HG03175 (cell line): ENCODE measurements around the gene MYO1C.
"Not testable (repeated sequence)": the region's sequence is repeated elsewhere in the genome, so short reads cannot be mapped to it uniquely, and the experiment has no call there.

Source experiments
- ATAC-seq: cut with Tn5 transposase; IDR thresholded peaks from one replicate; pipeline ENCODE4 v1.9.1; 2021; ENCODE audit warnings: mild to moderate bottlenecking, moderate library complexity; ENCODE audit not compliant: unreplicated experiment

Gene MYO1C

GRCh38 chr17:1438593-1439083 is 53.8 kb downstream of the MYO1C start:
- no peak for ATAC-seq

GRCh38 chr17:1435326-1435725 is 57.2 kb downstream of the MYO1C start:
- ATAC-seq: no peak

- no peak for ATAC-seq
These were observed 58.3 kb downstream of the MYO1C start for GRCh38 chr17:1434150-1434549.

- ATAC-seq: no peak
These were observed 60.8 kb downstream of the MYO1C start for GRCh38 chr17:1431631-1432104.

- ATAC-seq: no peak
These were observed 68.9 kb downstream of the MYO1C start for GRCh38 chr17:1423456-1424135.

GRCh38 chr17:1422885-1423284 is 69.6 kb downstream of the MYO1C start:
- ATAC-seq: no peak

GRCh38 chr17:1421470-1421869 is 71.0 kb downstream of the MYO1C start:
- ATAC-seq: no peak

GRCh38 chr17:1420981-1421380 is 71.5 kb downstream of the MYO1C start:
- ATAC-seq: no peak

GRCh38 chr17:1420163-1420562 is 72.3 kb downstream of the MYO1C start:
- no peak for ATAC-seq

- ATAC-seq: not testable (repeated sequence)
These were observed 74.0 kb downstream of the MYO1C start for GRCh38 chr17:1418476-1418875.

- ATAC-seq: no peak
These were observed 76.1 kb downstream of the MYO1C start for GRCh38 chr17:1416414-1416813.

GRCh38 chr17:1414634-1415033 is 77.9 kb downstream of the MYO1C start:
- no peak for ATAC-seq
